GM18508 (cell line): ENCODE measurements around the gene SNRPD1.
"Not testable (repeated sequence)": the region's sequence is repeated elsewhere in the genome, so short reads cannot be mapped to it uniquely, and the experiment has no call there.

Experiments
- ATAC-seq: cut with Tn5 transposase; IDR thresholded peaks from one replicate; pipeline ENCODE4 v1.9.1; 2021; ENCODE audit warnings: moderate number of reproducible peaks; ENCODE audit not compliant: insufficient read depth, unreplicated experiment

SNRPD1 gene

DNA sequence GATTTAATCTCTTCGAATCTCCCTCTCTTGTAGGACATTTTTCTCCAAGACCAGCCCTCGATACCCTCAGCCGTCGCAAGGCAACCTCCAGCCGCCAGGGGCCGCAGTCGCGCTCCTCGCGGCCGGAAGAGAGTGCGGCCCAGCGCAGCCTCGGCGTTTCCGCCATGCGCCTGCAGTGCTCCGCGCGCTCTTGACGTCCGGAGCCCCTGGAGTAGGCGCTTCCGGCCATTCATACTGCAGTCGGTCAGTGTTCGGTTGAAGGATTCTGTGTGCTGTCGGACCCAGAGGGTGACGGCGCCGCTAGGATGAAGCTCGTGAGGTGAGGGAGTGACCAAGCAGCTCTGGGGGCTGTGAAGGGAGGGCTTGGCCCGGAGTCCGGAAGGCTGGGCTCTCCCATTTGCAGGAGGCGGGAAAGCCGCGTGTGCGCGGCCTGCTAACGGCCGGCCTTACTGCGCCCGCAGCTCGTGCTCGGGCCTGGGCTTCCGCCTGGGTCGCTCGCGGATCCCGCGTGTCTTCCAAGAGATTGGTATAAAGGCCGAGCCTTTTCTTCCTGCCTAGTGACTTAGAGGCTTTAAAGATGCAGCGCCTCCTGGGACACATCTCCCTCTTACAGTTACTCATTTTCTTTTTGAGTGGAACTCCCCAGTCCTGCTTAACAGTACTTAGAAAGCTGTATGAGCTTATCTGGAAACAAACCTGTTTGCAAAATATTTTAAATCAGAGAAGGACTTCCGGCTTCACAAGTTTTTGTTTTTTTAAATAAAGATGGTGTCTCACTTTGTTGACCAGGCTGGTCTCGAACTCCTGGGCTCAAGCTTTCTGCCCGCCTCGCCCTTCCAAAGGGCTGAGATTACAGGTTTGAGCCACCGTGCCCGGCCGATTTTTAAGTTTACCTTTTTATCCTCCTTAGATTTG is at the start of gene SNRPD1:
Gene SNRPD1 (plus strand): TSS at position 190 of the 915 bp plus-strand sequence. CDS start 116 bp downstream, at position 306.
- ATAC-seq, result peak; percentile 88

DNA sequence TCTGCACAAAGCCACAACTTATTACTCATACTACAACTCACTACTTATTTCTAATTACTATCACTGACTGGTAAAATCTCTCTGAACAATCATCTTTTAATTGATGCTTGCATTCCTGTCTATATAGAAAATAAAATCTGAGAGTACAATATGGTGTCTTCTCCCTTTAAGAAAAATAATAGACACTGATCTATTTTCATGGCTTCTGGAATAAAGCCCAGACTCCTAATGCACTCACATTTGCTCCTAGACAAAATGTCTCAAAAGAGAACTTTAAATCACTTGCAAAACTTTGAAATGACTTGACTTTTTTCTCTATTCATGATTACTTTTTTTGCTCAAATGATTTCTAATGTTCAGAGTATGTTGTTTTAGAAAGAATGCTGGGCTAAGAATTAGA is 40.3 kb upstream of the SNRPD1 start:
- ATAC-seq, result no peak

GRCh38 chr18:21575656-21576055 is 36.5 kb upstream of the SNRPD1 start:
- ATAC-seq, result no peak

GRCh38 chr18:21584391-21584790 is 27.7 kb upstream of the SNRPD1 start:
- no peak for ATAC-seq

- not testable (repeated sequence) for ATAC-seq
Observed at GRCh38 chr18:21592361-21592760, 19.8 kb upstream of the SNRPD1 start.

DNA sequence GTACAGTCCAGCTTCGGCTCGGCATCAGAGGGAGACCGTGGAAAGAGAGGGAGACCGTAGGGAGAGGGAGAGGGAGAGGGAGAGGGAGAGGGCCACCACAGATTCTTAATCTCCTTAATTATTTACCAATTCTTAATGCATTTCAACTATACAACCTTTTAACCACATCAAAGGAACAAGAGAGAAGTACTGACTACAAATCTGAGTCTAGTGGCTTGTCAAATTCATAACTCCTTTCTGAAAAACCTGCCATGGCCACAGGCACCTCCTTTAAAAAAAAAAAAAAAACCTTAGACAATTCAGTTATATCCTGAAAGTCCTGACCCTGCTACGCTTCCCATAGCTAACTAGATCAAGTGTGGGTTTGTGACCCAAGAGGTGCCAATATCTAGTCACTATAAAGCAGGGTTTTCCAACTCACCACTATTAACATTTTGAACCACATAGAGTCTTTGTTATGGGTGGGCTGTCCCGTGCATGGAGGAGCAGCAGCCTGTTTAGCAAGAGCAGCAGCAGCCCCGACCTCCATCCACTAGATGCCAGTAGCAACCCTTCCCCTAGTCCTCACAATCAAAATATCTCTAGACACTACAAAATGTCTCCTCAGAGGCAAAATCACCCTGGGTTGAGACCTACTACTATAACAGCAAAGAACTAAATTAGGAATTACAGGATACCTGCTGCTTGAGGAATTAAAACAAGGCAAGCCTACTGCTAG is 18.4 kb upstream of the SNRPD1 start:
- no peak for ATAC-seq

- no peak for ATAC-seq
Observed at GRCh38 chr18:21597620-21598019, 14.5 kb upstream of the SNRPD1 start.

GRCh38 chr18:21598726-21599584 is 13.2 kb upstream of the SNRPD1 start:
- ATAC-seq, result no peak

DNA sequence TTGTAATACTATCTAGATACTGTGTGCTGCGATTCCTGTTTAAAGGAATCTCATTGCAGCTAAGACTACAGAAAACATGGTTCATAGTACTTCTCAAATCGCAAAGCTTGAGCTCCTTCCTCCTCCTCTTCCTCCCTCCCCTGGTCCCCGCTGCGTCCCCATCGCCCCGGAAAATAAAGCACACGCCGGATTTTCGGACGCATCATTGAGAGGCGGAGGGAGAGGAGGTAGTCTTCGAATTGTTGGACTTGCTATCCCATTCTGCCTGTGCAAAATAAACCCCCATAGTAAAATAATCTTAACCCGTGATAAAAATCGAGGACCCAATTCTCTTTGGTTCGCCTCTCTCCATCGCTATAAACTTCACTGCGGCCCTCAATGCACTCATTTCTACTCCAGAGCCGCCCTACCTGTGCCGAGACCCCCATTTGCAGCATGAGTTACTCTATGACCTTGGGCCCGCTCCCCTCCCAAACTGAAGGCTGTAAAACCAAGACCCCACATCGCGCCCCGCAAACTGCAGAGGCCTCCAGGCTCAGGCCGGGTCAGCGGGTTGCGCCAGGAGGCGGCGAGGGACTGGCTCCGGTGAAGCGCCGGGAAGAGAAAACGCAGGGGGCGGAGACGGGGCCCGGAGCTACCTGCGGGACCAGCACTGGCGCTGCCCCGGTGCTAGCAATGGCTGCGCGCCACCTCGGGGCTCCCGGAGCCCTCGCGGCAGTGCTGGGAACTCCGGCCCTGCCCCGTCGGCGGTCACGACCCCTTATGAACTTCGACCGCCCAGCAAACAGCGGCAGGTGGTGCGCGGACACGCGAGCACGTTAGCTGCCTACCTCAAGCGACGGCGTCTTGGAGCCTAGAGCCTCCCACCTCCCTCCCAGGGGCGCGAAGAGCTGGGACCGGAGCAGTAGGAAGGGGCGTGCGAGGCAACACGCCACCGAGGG is 12.3 kb upstream of the SNRPD1 start:
- peak; percentile 27 for ATAC-seq

DNA sequence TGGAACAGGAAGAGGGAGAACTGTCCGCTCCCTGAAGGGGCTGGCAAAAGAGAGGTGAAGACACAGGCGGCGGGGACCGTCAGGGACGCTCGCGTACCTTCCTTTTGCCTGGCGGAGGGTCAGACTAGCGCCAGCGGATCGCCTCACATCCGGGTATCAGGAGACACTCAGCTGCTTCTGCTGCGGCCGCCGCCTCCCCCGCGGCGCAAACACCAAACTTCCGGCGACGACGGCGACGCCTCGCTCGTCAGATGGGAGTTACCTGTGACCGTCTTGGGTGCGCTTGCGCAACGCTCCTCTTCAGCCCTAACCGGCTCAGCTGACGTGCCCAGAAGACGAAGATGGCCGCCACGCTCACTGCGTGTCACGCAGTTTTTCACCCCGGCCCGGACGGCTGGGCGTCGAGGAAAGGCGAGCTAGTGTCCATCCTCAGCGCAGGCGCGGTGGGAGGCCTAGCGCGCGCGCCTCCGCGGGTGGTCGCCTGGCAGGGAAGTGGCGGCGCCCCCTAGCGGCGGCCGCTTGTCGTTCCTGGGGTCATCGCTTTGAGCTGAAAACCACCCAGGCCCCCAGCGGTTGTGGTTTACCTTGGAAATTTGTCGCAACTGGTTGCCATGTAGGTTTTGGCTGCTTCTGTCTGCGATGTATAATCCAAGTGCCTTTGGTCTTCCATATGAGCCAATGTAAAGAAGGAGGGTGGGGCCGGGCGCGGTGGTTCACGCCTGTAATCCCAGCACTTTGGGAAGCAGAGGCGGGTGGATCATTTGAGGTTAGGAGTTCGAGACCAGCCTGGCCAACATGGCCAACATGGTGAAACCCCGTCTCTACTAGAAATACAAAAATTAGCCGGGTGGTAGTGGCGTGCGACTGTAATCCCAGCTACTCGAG is 11.3 kb upstream of the SNRPD1 start, which contains the start of gene ESCO1:
Gene ESCO1 (minus strand): TSS at position 179 of the 885 bp plus-strand sequence. CDS start 25,861 bp downstream, outside the sequence.
- ATAC-seq, result peak; percentile 82

DNA sequence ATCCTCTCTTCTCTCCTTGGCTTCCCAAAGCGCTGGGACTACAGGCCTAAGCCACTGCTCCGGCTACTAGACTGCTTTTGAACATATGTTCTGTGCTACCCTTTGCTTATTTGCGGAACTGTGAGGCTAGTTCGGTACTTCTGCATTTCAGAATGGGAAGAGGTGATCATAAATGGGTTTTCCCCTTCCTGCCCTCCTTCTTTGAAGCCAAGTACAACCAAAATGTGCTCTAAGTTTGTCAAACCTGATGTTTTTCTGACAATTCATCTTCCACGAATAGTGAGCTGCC is 9.9 kb upstream of the SNRPD1 start:
- ATAC-seq, result no peak

DNA sequence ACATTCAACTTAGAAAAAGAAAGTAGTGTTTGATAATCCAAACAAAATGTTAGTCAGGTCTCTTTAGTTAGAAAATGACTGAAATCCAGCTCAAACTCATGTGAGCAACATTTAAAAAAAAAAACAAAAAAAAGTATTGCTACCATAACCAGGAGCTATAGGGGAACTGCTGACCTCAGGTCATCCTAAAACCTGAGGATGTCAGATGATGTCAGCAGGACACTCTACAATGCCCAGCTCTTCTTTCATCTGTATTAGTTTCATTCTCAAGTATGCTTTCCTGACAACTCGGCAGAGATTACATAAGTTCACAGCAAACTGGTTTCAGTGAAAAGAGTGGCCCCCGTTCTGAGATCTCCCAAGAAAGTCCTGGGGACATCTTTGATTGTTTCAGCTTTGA is 7.4 kb upstream of the SNRPD1 start:
- ATAC-seq, result no peak

DNA sequence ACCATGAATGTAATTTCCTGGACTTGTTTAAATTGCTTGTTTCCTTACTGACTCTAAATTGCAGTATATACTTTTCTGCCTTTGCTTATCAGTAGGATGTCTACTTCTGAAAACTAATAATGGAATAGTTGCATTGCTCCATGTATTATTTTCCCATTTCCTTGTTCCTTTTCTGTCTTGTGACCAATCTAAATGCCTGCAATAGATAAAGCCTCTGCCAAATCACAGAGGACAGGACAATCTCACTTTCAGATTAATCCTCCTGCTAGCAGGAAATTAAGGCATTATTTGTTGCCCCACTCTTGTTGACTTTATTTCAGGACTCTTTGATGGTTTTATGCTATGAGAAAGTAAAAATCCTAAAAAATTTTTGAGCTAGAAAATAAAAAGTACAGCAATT is 6.9 kb upstream of the SNRPD1 start:
- ATAC-seq, result no peak

- ATAC-seq, result not testable (repeated sequence)
Observed at GRCh38 chr18:21611401-21612124, 551 bp upstream of the SNRPD1 start.

- ATAC-seq, result not testable (repeated sequence)
Observed at GRCh38 chr18:21621640-21622039, 9.5 kb downstream of the SNRPD1 start.

GRCh38 chr18:21629089-21629832 is 17.1 kb downstream of the SNRPD1 start:
- peak; percentile 85 for ATAC-seq

- ATAC-seq, result no peak
Observed at GRCh38 chr18:21632393-21632792, 20.3 kb downstream of the SNRPD1 start.
